ENCODE data around the gene TMEM100.

TMEM100 gene

DNA sequence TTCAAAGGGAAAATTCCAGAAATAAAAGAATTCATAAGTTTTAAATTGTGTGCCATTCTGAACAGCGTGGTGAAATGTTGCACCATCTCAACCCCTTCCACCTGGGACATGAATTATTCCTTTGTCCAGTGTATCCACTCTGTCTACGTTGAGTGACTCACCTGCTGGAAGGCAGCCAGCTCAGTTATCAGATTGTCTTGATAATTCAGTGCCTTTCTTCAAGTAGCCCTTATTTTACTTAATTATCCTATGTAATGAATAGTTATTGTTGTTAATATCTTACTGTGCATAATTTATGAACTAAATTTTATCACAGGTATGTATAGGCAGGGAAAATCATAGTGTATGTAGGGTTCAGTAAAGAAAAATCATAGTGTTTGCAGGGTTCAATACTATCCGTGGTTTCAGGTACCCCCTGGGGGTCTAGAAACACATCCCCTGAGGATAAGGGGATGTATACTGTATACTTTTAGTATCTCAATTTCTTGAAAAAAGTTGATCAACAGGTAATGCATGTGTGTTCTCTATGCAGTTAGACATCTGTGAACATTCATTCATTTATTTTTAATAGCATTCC is 20.5 kb upstream of the TMEM100 start:
- H3K36me3 ChIP-seq, result no peaks in the 10 kb centered on the region
- H3K4me3 ChIP-seq (ENCODE audit: low read depth in 1 of 2, low read length in 1 of 2), result no peak overlapping the region
- TF ChIP-seq, protein P1, sequence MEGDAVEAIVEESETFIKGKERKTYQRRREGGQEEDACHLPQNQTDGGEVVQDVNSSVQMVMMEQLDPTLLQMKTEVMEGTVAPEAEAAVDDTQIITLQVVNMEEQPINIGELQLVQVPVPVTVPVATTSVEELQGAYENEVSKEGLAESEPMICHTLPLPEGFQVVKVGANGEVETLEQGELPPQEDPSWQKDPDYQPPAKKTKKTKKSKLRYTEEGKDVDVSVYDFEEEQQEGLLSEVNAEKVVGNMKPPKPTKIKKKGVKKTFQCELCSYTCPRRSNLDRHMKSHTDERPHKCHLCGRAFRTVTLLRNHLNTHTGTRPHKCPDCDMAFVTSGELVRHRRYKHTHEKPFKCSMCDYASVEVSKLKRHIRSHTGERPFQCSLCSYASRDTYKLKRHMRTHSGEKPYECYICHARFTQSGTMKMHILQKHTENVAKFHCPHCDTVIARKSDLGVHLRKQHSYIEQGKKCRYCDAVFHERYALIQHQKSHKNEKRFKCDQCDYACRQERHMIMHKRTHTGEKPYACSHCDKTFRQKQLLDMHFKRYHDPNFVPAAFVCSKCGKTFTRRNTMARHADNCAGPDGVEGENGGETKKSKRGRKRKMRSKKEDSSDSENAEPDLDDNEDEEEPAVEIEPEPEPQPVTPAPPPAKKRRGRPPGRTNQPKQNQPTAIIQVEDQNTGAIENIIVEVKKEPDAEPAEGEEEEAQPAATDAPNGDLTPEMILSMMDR (IDR thresholded peaks at IDR 0.05), result no peak
- H3K27me3 ChIP-seq, result no peaks in the 10 kb centered on the region
- no peaks in the 10 kb centered on the region for H3K4me1 ChIP-seq (ENCODE audit: control insufficient read depth in 1 of 2, insufficient read depth in 1 of 2, low read depth in 1 of 2, low read length in 1 of 2)
- no peak overlapping the region for H3K27ac ChIP-seq
- H3K9me3 ChIP-seq, result no peaks in the 10 kb centered on the region

DNA sequence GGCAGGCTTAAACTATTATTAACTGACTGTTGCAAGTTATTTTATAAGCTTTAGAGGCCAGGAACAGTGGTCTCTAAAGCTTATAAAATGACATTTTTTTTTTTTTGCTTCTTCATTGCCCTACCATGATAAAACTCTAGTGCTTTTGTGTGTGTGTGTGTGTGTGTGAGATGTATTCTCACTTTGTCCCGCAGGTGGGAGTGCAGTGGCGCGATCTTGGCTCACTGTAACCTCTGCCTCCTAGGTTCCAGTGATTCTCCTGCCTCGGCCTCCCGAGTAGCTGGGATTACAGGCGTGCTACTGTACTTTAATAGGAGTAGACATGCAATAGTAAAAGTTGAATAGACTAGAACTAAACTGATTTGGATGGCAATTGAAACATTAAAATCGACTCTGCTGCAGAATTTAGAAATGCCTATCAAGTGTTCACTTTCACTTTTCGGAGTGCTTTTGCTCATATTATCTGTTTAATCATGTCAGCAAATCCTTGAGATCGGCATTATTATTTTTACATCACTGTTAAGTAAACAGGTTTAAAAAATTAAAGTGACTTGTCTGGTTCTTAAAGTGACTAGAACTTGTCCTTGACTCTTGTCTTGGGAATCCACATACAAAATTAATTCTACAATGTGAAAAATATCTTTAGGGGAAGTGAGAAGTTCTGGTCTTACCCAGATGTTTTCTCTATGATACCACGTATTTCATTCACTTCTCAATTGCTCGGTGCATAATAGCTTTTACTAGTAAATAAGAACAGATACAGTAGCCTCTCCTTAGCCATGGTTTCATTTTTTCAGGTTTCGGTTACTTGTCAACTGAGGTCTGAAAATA is 19.8 kb upstream of the TMEM100 start:
- H3K27ac ChIP-seq, result no peak overlapping the region
- no peaks in the 10 kb centered on the region for H3K27me3 ChIP-seq
- no peaks in the 10 kb centered on the region for H3K4me1 ChIP-seq (ENCODE audit: control insufficient read depth in 1 of 2, insufficient read depth in 1 of 2, low read depth in 1 of 2, low read length in 1 of 2)
- H3K36me3 ChIP-seq, result no peaks in the 10 kb centered on the region
- TF ChIP-seq, protein P1 (IDR thresholded peaks at IDR 0.05), result no peak
- H3K4me3 ChIP-seq (ENCODE audit: low read depth in 1 of 2, low read length in 1 of 2), result no peak overlapping the region
- H3K9me3 ChIP-seq, result no peaks in the 10 kb centered on the region

DNA sequence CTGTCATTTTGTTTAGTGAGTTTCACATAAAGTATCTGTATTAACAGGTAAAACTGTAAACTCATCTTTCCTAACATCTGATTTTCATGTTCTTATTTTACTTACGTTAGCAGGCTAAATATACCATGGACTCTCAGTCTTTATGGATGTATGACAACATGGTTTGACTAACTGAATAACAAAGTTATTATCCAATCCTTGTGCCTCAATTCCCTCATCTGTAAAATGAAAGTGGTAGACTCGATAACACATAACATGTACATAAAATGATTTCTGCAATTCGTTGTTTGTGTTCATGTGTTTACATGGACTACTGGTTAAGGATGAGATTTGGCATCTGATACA is 18.7 kb upstream of the TMEM100 start:
- TF ChIP-seq, protein P1 (IDR thresholded peaks at IDR 0.05), result no peak
- Histone ChIP-seq H3K4me3 (ENCODE audit: low read depth in 1 of 2, low read length in 1 of 2) (no peak overlapping the region), H3K27ac (no peak overlapping the region), H3K36me3 (no peaks in the 10 kb centered on the region), H3K4me1 (ENCODE audit: control insufficient read depth in 1 of 2, insufficient read depth in 1 of 2, low read depth in 1 of 2, low read length in 1 of 2) (no peaks in the 10 kb centered on the region), H3K27me3 (no peaks in the 10 kb centered on the region), H3K9me3 (no peaks in the 10 kb centered on the region)

GRCh38 chr17:55740511-55741355 is 18.1 kb upstream of the TMEM100 start:
- H3K27ac ChIP-seq, result no peak overlapping the region
- TF ChIP-seq, protein P1 (IDR thresholded peaks at IDR 0.05), result no peak
- no peaks in the 10 kb centered on the region for H3K9me3 ChIP-seq
- H3K4me3 ChIP-seq (ENCODE audit: low read depth in 1 of 2, low read length in 1 of 2), result no peak overlapping the region
- no peaks in the 10 kb centered on the region for H3K36me3 ChIP-seq
- H3K4me1 ChIP-seq (ENCODE audit: control insufficient read depth in 1 of 2, insufficient read depth in 1 of 2, low read depth in 1 of 2, low read length in 1 of 2), result no peaks in the 10 kb centered on the region
- H3K27me3 ChIP-seq, result no peaks in the 10 kb centered on the region

DNA sequence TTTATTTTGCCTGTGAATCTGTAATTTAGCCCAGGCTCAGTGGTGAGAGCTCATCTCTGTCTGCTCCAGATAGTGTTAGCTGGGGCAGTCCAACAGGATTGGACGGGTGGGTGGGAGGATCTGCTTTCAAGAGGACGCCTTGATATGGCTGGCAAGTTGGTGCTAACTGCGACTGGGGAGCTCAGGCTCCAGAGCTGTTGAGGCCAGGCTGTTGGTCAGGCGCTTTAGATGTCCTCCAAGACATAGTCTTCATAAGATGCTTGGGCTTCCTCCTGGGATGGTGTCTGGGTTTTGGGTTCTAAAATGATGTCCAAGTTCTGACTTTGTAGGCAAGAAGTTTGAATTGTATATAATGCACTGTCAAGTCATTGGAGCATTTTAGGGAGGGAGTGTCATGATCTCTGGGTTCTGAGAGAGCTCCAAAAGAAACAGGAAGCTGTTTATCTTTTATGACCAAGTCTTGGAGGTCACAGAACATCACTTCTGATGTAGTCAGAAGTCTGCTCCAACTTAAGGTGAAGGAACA is 15.4 kb upstream of the TMEM100 start:
- H3K4me3 ChIP-seq (ENCODE audit: low read depth in 1 of 2, low read length in 1 of 2), result no peak overlapping the region
- TF ChIP-seq, protein P1 (IDR thresholded peaks at IDR 0.05), result no peak
- H3K27me3 ChIP-seq, result no peaks in the 10 kb centered on the region
- H3K9me3 ChIP-seq, result no peaks in the 10 kb centered on the region
- no peaks in the 10 kb centered on the region for H3K36me3 ChIP-seq
- H3K4me1 ChIP-seq (ENCODE audit: control insufficient read depth in 1 of 2, insufficient read depth in 1 of 2, low read depth in 1 of 2, low read length in 1 of 2), result no peaks in the 10 kb centered on the region
- no peak overlapping the region for H3K27ac ChIP-seq
